ENCODE measurements around the gene STRN4. TPM values are rescaled to one million over a fixed set of nuclear protein-coding genes. Genes with fewer than 3 reads are reported as not detected.

The STRN4 gene
- total RNA-seq, 1 donor from 2014 or later: 138 TPM

GRCh38 chr19:46696052-46696451 is 50.2 kb downstream of the STRN4 start:
- Mint-ChIP-seq H3K9me3 (no peaks in the 10 kb centered on the region), H3K36me3 (ENCODE audit: low read depth) (peaks cover 39% of the 10 kb centered on the region), H3K4me1 (peaks cover 12% of the 10 kb centered on the region), H3K27ac (ENCODE audit: unreplicated experiment) (no peak overlapping the region), H3K4me3 (no peak overlapping the region), H3K27me3 (ENCODE audit: low read depth) (no peaks in the 10 kb centered on the region)
- TF ChIP-seq CTCF (conservative IDR thresholded peaks at IDR 0.05): no peak
- DNase-seq (ENCODE audit: low read depth, low spot score): no peak

GRCh38 chr19:46693760-46694159 is 52.5 kb downstream of the STRN4 start:
- Mint-ChIP-seq H3K4me3 (no peak overlapping the region), H3K27ac (ENCODE audit: unreplicated experiment) (no peak overlapping the region), H3K27me3 (ENCODE audit: low read depth) (no peaks in the 10 kb centered on the region), H3K36me3 (ENCODE audit: low read depth) (peaks cover 40% of the 10 kb centered on the region), H3K9me3 (no peaks in the 10 kb centered on the region), H3K4me1 (peaks cover 12% of the 10 kb centered on the region)
- DNase-seq (ENCODE audit: low read depth, low spot score): no peak
- TF ChIP-seq CTCF (conservative IDR thresholded peaks at IDR 0.05): no peak

- H3K27ac Mint-ChIP-seq (ENCODE audit: unreplicated experiment): no peak overlapping the region
- H3K4me1 Mint-ChIP-seq: peaks cover 12% of the 10 kb centered on the region
- no peaks in the 10 kb centered on the region for H3K9me3 Mint-ChIP-seq
- no peaks in the 10 kb centered on the region for H3K27me3 Mint-ChIP-seq (ENCODE audit: low read depth)
- peaks cover 42% of the 10 kb centered on the region for H3K36me3 Mint-ChIP-seq (ENCODE audit: low read depth)
- TF ChIP-seq CTCF (conservative IDR thresholded peaks at IDR 0.05): no peak
- DNase-seq (ENCODE audit: low read depth, low spot score): no peak
- H3K4me3 Mint-ChIP-seq: no peak overlapping the region
Measured at GRCh38 chr19:46692918-46693722, 53.1 kb downstream of the STRN4 start.

GRCh38 chr19:46691948-46692347 is 54.3 kb downstream of the STRN4 start:
- Mint-ChIP-seq H3K4me3 (no peak overlapping the region), H3K9me3 (no peaks in the 10 kb centered on the region), H3K4me1 (peaks cover 3% of the 10 kb centered on the region), H3K36me3 (ENCODE audit: low read depth) (peaks cover 40% of the 10 kb centered on the region), H3K27me3 (ENCODE audit: low read depth) (no peaks in the 10 kb centered on the region), H3K27ac (ENCODE audit: unreplicated experiment) (no peak overlapping the region)
- no peak for DNase-seq (ENCODE audit: low read depth, low spot score)
- no peak for TF ChIP-seq CTCF (conservative IDR thresholded peaks at IDR 0.05)

- DNase-seq (ENCODE audit: low read depth, low spot score): no peak
- no peaks in the 10 kb centered on the region for H3K27me3 Mint-ChIP-seq (ENCODE audit: low read depth)
- no peak for TF ChIP-seq CTCF (conservative IDR thresholded peaks at IDR 0.05)
- peaks cover 40% of the 10 kb centered on the region for H3K36me3 Mint-ChIP-seq (ENCODE audit: low read depth)
- no peaks in the 10 kb centered on the region for H3K4me1 Mint-ChIP-seq
- H3K9me3 Mint-ChIP-seq: no peaks in the 10 kb centered on the region
- no peak overlapping the region for H3K4me3 Mint-ChIP-seq
- H3K27ac Mint-ChIP-seq (ENCODE audit: unreplicated experiment): no peak overlapping the region
Measured at GRCh38 chr19:46691104-46691503, 55.1 kb downstream of the STRN4 start.
